ENCODE measurements around the gene RASGRF1.

DNA sequence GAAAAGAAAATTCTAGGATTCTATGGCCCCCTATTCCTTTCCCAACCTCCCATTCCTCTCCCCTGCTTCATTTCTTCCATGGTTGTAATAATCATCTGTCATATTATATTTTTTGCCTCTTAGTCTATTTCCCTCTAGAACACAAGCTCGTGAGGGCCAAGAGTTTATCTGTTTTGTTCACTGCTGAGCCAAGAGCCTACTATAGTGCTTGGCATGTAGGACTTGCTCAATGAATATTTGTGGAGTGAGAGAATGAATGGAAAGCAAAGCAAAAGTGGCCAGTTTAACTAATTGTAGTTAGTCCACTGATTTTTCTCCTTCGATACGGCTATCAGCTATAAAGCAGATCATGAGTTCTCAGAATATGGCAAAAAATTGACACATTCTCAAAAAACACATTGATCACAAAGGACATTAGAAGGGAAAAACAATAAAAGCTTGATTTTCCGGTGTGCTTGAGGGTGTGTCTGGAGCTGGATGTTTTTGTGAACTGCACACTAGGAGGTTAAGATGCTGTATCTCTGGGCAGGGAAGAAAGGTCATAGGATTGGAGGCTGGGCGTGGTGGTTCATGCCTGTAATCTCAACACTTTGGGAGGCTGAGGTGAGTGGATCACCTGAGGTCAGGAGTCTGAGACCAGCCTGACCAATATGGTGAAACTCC lies 120.8 kb downstream of the RASGRF1 start:
- TF ChIP-seq POLR2A (IDR thresholded peaks at IDR 0.05; ENCODE audit: extremely low read depth, insufficient read length) = no peak
- TF ChIP-seq, protein P1, sequence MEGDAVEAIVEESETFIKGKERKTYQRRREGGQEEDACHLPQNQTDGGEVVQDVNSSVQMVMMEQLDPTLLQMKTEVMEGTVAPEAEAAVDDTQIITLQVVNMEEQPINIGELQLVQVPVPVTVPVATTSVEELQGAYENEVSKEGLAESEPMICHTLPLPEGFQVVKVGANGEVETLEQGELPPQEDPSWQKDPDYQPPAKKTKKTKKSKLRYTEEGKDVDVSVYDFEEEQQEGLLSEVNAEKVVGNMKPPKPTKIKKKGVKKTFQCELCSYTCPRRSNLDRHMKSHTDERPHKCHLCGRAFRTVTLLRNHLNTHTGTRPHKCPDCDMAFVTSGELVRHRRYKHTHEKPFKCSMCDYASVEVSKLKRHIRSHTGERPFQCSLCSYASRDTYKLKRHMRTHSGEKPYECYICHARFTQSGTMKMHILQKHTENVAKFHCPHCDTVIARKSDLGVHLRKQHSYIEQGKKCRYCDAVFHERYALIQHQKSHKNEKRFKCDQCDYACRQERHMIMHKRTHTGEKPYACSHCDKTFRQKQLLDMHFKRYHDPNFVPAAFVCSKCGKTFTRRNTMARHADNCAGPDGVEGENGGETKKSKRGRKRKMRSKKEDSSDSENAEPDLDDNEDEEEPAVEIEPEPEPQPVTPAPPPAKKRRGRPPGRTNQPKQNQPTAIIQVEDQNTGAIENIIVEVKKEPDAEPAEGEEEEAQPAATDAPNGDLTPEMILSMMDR (IDR thresholded peaks at IDR 0.05; ENCODE audit: low read depth, low read length) = no peak

Measured in NB4 (cell line).